Suprapubic skin (tissue), 4 donors: ENCODE measurements around the gene PDE4B.
"Not testable (repeated sequence)": the region's sequence is repeated elsewhere in the genome, so short reads cannot be mapped to it uniquely, and the experiment has no call there.

ENCODE experiments used
- EP300 ChIP-seq: sonication (generic); formaldehyde crosslinking; IDR thresholded peaks from one replicate; pipeline ENCODE4 v1.6.1; 2017; ENCODE audit warnings: antibody characterized with exemption
- POLR2AphosphoS5 ChIP-seq, 3 donors: sonication (generic); formaldehyde crosslinking; IDR thresholded peaks; one replicate each; pipeline ENCODE4 v1.6.1; 2017; ENCODE audit warnings: antibody characterized with exemption in 3 of 3
- TF ChIP-seq, protein P1 (sequence below), 2 donors: fragments of 200-600 bp in 1 of 2; fragments of 450-650 bp in 1 of 2; sonication (generic) in 1 of 2; IDR thresholded peaks; one replicate each; pipeline ENCODE4 v1.5.1; 2016 to 2019; ENCODE audit warnings: antibody characterized with exemption in 2 of 2, mild to moderate bottlenecking in 1 of 2, moderate library complexity in 1 of 2

DNA sequence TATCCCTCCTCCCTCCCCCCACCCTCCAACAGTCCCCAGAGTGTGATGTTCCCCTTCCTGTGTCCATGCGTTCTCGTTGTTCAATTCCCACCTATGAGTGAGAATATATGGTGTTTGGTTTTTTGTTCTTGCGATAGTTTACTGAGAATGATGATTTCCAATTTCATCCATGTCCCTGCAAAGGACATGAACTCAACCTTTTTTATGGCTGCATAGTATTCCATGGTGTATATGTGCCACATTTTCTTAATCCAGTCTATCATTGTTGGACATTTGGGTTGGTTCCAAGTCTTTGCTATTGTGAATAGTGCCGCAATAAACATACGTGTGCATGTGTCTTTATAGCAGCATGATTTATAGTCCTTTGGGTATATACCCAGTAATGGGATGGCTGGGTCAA, 311.4 kb downstream of the PDE4B start:
- TF ChIP-seq, protein P1, sequence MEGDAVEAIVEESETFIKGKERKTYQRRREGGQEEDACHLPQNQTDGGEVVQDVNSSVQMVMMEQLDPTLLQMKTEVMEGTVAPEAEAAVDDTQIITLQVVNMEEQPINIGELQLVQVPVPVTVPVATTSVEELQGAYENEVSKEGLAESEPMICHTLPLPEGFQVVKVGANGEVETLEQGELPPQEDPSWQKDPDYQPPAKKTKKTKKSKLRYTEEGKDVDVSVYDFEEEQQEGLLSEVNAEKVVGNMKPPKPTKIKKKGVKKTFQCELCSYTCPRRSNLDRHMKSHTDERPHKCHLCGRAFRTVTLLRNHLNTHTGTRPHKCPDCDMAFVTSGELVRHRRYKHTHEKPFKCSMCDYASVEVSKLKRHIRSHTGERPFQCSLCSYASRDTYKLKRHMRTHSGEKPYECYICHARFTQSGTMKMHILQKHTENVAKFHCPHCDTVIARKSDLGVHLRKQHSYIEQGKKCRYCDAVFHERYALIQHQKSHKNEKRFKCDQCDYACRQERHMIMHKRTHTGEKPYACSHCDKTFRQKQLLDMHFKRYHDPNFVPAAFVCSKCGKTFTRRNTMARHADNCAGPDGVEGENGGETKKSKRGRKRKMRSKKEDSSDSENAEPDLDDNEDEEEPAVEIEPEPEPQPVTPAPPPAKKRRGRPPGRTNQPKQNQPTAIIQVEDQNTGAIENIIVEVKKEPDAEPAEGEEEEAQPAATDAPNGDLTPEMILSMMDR (IDR thresholded peaks at IDR 0.05) = not testable (repeated sequence)
- not testable (repeated sequence) for TF ChIP-seq EP300; POLR2AphosphoS5 (IDR thresholded peaks at IDR 0.05)
